K562 (cell line): Measurements from ENCODE around the gene RIT1.

Experiments used
- ELF1 ChIP-seq: fragments of 200-800 bp; sonication (Bioruptor generic); IDR thresholded peaks from 2 replicates; pipeline ENCODE4 v1.6.1; 2016; ENCODE audit warnings: missing genetic modification characterization, missing compliant biosample characterization
- GTF2E2 ChIP-seq: fragments of 200-800 bp; sonication (Bioruptor generic); IDR thresholded peaks from 2 replicates; pipeline ENCODE4 v1.6.1; 2016; ENCODE audit warnings: missing genetic modification characterization, missing compliant biosample characterization
- NR2F6 ChIP-seq: fragments of 450-650 bp; formaldehyde crosslinking; IDR thresholded peaks from 2 replicates; pipeline ENCODE4 v1.4.0; 2020; ENCODE audit warnings: mild to moderate bottlenecking
- SOX6 ChIP-seq: fragments of 450-650 bp; IDR thresholded peaks from 2 replicates; pipeline ENCODE4 v1.6.1; 2014; ENCODE audit warnings: mild to moderate bottlenecking
- YY1 ChIP-seq, 3 experiments: IDR thresholded peaks; 2 replicates each; pipeline ENCODE4 v1.6.1; 2011; ENCODE audit warnings: low read length in 2 of 3, mild to moderate bottlenecking in 2 of 3, moderate library complexity in 2 of 3, borderline replicate concordance in 1 of 3, control low read depth in 1 of 3, low read depth in 1 of 3; ENCODE audit not compliant: insufficient read depth in 3 of 3, insufficient replicate concordance in 2 of 3, control insufficient read depth in 1 of 3, insufficient read length in 1 of 3; ENCODE audit errors: extremely low read depth in 1 of 3
- ZNF778 ChIP-seq: fragments of 450-650 bp; formaldehyde crosslinking; IDR thresholded peaks from 2 replicates; pipeline ENCODE4 v1.4.0; 2020; ENCODE audit warnings: mild to moderate bottlenecking, moderate library complexity
- TF ChIP-seq, protein P1 (sequence below): fragments of 250-450 bp; sonication (Bioruptor Pico); IDR thresholded peaks from 2 replicates; pipeline ENCODE4 v1.5.0; 2022; ENCODE audit warnings: mild to moderate bottlenecking
- TF ChIP-seq, protein P2 (sequence below): sonication (generic); formaldehyde crosslinking; IDR thresholded peaks from 2 replicates; pipeline ENCODE4 v1.5.0; 2020; ENCODE audit warnings: missing genetic modification reagents
- TF ChIP-seq, protein P3 (sequence below): fragments of 250-450 bp; sonication (Bioruptor Pico); IDR thresholded peaks from 2 replicates; pipeline ENCODE4 v1.9.0; 2021; ENCODE audit warnings: mild to moderate bottlenecking

DNA sequence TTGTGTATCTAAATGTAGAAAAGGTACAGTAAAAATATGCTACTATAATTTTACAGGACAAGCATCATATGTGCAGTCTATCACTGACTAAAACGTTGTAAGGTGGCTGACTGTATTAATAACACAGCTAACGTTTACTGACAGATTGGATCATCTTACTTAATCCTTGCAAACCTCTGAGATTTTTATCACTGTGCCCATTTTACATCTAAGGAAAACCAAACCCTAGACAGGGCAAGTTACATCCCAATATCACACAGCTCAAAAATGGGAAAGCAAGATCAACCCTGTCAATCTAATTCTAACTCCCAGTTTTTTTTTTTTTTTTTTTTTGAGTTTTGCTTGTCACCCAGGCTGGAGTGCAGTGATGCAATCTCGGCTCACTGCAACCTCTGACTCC, 7.5 kb upstream of the RIT1 start:
- TF ChIP-seq ZNF778 (CRISPR knock-in tag) (no peak), YY1 (IDR thresholded peaks at IDR 0.05; ENCODE audit: borderline replicate concordance in 1 of 3, control insufficient read depth in 1 of 3, extremely low read depth in 1 of 3, insufficient read depth in 3 of 3, insufficient read length in 1 of 3, insufficient replicate concordance in 2 of 3, low read depth in 1 of 3, low read length in 2 of 3) (no peak), SOX6 (no peak), NR2F6 (no peak), GTF2E2 (no peak), ELF1 (tag) (no peak)
- TF ChIP-seq, protein P1, sequence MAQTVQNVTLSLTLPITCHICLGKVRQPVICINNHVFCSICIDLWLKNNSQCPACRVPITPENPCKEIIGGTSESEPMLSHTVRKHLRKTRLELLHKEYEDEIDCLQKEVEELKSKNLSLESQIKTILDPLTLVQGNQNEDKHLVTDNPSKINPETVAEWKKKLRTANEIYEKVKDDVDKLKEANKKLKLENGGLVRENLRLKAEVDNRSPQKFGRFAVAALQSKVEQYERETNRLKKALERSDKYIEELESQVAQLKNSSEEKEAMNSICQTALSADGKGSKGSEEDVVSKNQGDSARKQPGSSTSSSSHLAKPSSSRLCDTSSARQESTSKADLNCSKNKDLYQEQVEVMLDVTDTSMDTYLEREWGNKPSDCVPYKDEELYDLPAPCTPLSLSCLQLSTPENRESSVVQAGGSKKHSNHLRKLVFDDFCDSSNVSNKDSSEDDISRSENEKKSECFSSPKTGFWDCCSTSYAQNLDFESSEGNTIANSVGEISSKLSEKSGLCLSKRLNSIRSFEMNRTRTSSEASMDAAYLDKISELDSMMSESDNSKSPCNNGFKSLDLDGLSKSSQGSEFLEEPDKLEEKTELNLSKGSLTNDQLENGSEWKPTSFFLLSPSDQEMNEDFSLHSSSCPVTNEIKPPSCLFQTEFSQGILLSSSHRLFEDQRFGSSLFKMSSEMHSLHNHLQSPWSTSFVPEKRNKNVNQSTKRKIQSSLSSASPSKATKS (CRISPR knock-in tag) = no peak
- TF ChIP-seq, protein P2, sequence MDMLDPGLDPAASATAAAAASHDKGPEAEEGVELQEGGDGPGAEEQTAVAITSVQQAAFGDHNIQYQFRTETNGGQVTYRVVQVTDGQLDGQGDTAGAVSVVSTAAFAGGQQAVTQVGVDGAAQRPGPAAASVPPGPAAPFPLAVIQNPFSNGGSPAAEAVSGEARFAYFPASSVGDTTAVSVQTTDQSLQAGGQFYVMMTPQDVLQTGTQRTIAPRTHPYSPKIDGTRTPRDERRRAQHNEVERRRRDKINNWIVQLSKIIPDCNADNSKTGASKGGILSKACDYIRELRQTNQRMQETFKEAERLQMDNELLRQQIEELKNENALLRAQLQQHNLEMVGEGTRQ = no peak
- TF ChIP-seq, protein P3, sequence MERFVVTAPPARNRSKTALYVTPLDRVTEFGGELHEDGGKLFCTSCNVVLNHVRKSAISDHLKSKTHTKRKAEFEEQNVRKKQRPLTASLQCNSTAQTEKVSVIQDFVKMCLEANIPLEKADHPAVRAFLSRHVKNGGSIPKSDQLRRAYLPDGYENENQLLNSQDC (CRISPR knock-in tag) = no peak
